ENCODE measurements around the gene FREM3. TPM values are rescaled to one million over a fixed set of nuclear protein-coding genes. Genes with fewer than 3 reads are reported as not detected.

The FREM3 gene
- total RNA-seq, 4 donors from 2014 or later = not detected

DNA sequence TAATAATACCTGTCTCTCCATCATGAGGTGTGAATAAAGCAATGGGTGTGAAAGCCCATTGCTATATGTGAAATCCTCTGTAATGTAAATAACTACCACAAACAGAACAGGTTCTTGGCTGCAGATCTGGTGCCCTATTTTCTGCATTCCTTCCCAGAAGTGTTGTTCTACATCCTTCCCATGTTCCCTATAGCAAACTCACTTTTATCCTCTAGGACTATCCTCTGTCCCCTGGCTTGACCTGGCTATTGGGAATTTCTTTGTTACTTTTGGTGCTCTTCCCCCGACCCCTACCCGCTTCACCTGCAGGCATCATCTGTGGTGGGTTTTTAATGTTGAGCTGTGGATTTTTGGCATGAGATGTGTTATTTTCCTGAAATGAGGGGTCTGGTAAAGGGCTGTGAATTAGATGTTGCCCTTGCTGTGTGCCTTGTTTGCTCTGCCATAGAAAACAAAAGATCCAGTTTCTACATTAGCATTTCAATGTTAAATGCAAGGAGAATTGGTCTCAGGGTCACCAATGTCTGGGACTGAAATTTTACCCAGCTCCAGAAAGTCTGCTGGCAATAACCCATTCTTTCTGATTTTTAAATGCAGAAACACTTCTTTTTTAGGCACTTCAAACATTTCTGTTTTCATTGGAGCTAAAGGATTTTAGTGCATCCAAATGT lies 13.6 kb upstream of the FREM3 start:
- in situ Hi-C loops (cut with MboI; ENCODE audit: low pct_ligation_motif_present in 1 of 4, low pct_unique_long_range_greater_than_20kb in 1 of 4, low sequenced_read_pairs in 3 of 4) = no loop called here
- TF ChIP-seq, protein P1, sequence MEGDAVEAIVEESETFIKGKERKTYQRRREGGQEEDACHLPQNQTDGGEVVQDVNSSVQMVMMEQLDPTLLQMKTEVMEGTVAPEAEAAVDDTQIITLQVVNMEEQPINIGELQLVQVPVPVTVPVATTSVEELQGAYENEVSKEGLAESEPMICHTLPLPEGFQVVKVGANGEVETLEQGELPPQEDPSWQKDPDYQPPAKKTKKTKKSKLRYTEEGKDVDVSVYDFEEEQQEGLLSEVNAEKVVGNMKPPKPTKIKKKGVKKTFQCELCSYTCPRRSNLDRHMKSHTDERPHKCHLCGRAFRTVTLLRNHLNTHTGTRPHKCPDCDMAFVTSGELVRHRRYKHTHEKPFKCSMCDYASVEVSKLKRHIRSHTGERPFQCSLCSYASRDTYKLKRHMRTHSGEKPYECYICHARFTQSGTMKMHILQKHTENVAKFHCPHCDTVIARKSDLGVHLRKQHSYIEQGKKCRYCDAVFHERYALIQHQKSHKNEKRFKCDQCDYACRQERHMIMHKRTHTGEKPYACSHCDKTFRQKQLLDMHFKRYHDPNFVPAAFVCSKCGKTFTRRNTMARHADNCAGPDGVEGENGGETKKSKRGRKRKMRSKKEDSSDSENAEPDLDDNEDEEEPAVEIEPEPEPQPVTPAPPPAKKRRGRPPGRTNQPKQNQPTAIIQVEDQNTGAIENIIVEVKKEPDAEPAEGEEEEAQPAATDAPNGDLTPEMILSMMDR (IDR thresholded peaks at IDR 0.05) = no peak
- TF ChIP-seq POLR2A (IDR thresholded peaks at IDR 0.05) (no peak), EP300 (IDR thresholded peaks at IDR 0.05; ENCODE audit: low read depth) (no peak), POLR2AphosphoS5 (IDR thresholded peaks at IDR 0.05) (no peak)

DNA sequence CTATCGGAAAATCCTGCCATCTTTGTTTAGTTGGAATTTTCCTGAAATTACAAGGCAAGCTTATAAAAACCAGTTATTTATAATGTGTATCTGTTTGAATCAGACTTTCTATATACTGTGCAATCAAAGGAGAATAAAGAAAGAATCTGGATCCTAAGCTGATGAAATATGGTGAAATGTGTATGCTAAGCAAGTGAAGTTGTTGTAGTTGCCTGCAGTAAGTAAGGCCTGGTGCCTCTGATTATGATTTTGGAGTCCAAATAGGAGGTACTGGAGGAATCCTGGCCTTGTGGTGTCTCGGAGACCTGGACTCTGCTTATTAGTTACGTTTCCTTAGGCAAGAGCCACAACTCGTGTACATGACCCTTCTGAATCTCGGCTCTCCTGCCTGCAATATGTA lies 13.1 kb upstream of the FREM3 start:
- Histone ChIP-seq H3K27me3 (no peaks in the 10 kb centered on the region), H3K4me1 (no peaks in the 10 kb centered on the region), H3K27ac (no peak overlapping the region), H3K9me3 (no peaks in the 10 kb centered on the region), H3K36me3 (no peaks in the 10 kb centered on the region), H3K4me3 (no peak overlapping the region)
- intact Hi-C loops (cut with DNase I; ENCODE audit: low total_unique reads) = no loop called here
- 82 to 88% methylated on average over 5 of the region's 5 CpGs for whole genome bisulfite sequencing, 2 donors (ENCODE audit: low coverage in 1 of 2)
- in situ Hi-C loops (cut with MboI; ENCODE audit: low pct_ligation_motif_present in 1 of 4, low pct_unique_long_range_greater_than_20kb in 1 of 4, low sequenced_read_pairs in 3 of 4) = no loop called here
- no peak for DNase-seq
- TF ChIP-seq, protein P1 (IDR thresholded peaks at IDR 0.05) = no peak
- TF ChIP-seq POLR2AphosphoS5 (IDR thresholded peaks at IDR 0.05) (no peak), POLR2A (IDR thresholded peaks at IDR 0.05) (no peak), EP300 (IDR thresholded peaks at IDR 0.05; ENCODE audit: low read depth) (no peak)

More for the DNA sequence above, 13.6 kb upstream of the FREM3 start:
- intact Hi-C loops (cut with DNase I; ENCODE audit: low total_unique reads) = no loop called here
- Histone ChIP-seq H3K27ac (no peak overlapping the region), H3K4me1 (no peaks in the 10 kb centered on the region), H3K27me3 (no peaks in the 10 kb centered on the region), H3K36me3 (no peaks in the 10 kb centered on the region), H3K4me3 (no peak overlapping the region), H3K9me3 (no peaks in the 10 kb centered on the region)
- WGBS, 2 donors (ENCODE audit: low coverage in 1 of 2) = 83% methylated on average over 2 of the region's 2 CpGs; no CpG with 5 or more reads in 1 of the 2 donors
- no peak for DNase-seq

DNA sequence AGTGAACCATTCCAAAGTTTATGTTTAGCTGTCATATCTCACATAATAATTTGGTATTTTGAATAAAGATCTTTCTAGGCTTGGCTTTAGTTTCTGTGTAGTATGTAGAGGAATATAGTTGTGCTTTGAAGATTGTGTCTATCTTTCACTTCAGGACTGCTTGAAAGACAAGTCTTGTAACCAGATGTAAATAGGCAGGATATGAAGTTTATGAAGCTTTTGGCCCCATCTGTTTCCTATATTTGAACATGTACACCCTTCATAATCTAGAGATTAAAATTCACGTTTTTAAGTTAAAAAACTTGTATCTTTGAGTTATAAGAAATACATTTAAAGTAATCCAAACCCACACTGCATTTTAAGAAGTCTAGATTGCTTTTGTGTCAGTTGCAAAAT lies 11.7 kb upstream of the FREM3 start:
- Histone ChIP-seq H3K9me3 (no peaks in the 10 kb centered on the region), H3K36me3 (no peaks in the 10 kb centered on the region), H3K27ac (no peak overlapping the region), H3K27me3 (no peaks in the 10 kb centered on the region), H3K4me3 (no peak overlapping the region), H3K4me1 (no peaks in the 10 kb centered on the region)
- DNase-seq = no peak
- TF ChIP-seq POLR2AphosphoS5 (IDR thresholded peaks at IDR 0.05) (no peak), EP300 (IDR thresholded peaks at IDR 0.05; ENCODE audit: low read depth) (no peak), POLR2A (IDR thresholded peaks at IDR 0.05) (no peak)
- TF ChIP-seq, protein P1 (IDR thresholded peaks at IDR 0.05) = no peak
- in situ Hi-C loops (cut with MboI; ENCODE audit: low pct_ligation_motif_present in 1 of 4, low pct_unique_long_range_greater_than_20kb in 1 of 4, low sequenced_read_pairs in 3 of 4) = no loop called here
- 51 to 53% methylated on average over 1 of the region's 1 CpG for WGBS, 2 donors (ENCODE audit: low coverage in 1 of 2)
- intact Hi-C loops (cut with DNase I; ENCODE audit: low total_unique reads) = no loop called here

DNA sequence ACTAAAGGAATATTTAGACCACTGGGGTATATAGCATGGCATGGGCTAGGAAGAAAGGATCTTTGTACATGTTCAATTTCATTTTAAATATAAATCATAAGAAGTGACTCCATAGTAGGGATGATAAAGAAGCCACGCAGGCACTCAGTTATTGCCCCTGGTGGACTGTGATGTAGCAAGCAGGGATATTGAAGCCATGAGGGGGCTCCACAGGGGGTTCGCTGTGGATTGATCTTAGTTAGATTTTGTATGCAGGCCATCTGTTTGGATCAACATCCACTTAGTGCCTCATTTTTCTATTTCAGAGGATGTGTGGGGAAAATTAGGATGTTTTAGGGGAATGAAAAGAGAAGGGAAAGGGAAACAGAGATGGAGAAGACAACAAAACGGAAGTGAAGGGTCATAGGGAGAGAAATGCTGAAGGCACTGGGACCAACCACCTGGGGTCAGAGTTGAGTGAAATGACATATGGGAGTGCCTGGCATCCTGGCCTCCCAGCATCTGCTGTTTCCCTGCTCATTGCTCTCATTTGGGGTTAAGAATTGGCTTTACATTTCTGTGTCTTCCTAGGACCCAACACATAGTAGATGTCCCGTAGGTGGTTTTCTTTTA lies 11.2 kb upstream of the FREM3 start:
- Histone ChIP-seq H3K9me3 (no peaks in the 10 kb centered on the region), H3K36me3 (no peaks in the 10 kb centered on the region), H3K27ac (no peak overlapping the region), H3K4me1 (no peaks in the 10 kb centered on the region), H3K27me3 (no peaks in the 10 kb centered on the region), H3K4me3 (no peak overlapping the region)
- intact Hi-C loops (cut with DNase I; ENCODE audit: low total_unique reads) = no loop called here
- 60 to 80% methylated on average over 2 to 4 of the region's 4 CpGs for WGBS, 2 donors (ENCODE audit: low coverage in 1 of 2)
- in situ Hi-C loops (cut with MboI; ENCODE audit: low pct_ligation_motif_present in 1 of 4, low pct_unique_long_range_greater_than_20kb in 1 of 4, low sequenced_read_pairs in 3 of 4) = no loop called here
- DNase-seq = no peak
- TF ChIP-seq EP300 (IDR thresholded peaks at IDR 0.05; ENCODE audit: low read depth) (no peak), POLR2A (IDR thresholded peaks at IDR 0.05) (no peak), POLR2AphosphoS5 (IDR thresholded peaks at IDR 0.05) (no peak)
- TF ChIP-seq, protein P1 (IDR thresholded peaks at IDR 0.05) = no peak

All from transverse colon (tissue), 4 donors.